ENCODE results near the gene ZNF207. TPM values are rescaled to one million over a fixed set of nuclear protein-coding genes. Genes with fewer than 3 reads are reported as not detected.

The ZNF207 gene
- total RNA-seq, 1 experiment from 2014 or later, result 179 TPM

DNA sequence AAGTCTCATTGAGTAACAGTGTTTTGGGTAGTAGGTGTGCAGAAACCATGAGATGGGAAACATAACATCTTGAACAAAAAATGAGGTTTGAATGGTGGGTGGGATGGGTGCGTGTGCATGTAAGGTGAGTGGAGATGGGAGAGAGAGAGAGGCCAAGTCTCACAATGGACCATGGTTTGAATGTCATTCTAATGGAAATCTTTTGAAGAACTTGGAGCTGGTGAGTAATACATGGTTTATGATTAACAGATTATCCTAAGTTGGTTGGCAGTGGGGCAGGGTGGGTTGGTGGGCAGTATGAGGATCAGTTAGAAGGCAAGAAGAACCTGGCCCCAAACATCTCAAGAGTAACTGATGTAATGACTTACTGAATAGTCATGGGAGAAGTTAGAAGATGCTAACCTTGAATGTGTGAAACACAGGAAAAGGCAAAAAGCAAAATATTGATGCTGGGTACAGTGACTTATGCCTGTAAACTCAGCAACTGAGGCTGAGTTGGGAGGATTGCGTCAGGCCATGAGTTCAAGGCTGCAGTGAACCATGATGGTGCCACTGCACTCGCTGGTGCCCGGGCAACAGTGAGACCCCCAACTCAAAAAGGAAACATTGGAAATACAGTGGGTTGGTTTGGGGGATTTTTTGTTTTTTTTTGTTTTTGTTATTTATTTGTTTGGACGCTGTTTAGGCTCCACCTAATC is 32.7 kb downstream of the ZNF207 start:
- H3K36me3 Mint-ChIP-seq (ENCODE audit: insufficient read depth, unreplicated experiment), result peaks cover 75% of the 10 kb centered on the region
- CTCF ChIA-PET, result no interaction called here
- H3K27ac Mint-ChIP-seq (ENCODE audit: low read depth, unreplicated experiment), result no peak overlapping the region
- H3K4me3 Mint-ChIP-seq (ENCODE audit: unreplicated experiment), result no peak overlapping the region
- intact Hi-C loops (cut with micrococcal nuclease), result no loop called here
- no peaks in the 10 kb centered on the region for H3K27me3 Mint-ChIP-seq (ENCODE audit: insufficient read depth, unreplicated experiment)
- TF ChIP-seq, protein P1, sequence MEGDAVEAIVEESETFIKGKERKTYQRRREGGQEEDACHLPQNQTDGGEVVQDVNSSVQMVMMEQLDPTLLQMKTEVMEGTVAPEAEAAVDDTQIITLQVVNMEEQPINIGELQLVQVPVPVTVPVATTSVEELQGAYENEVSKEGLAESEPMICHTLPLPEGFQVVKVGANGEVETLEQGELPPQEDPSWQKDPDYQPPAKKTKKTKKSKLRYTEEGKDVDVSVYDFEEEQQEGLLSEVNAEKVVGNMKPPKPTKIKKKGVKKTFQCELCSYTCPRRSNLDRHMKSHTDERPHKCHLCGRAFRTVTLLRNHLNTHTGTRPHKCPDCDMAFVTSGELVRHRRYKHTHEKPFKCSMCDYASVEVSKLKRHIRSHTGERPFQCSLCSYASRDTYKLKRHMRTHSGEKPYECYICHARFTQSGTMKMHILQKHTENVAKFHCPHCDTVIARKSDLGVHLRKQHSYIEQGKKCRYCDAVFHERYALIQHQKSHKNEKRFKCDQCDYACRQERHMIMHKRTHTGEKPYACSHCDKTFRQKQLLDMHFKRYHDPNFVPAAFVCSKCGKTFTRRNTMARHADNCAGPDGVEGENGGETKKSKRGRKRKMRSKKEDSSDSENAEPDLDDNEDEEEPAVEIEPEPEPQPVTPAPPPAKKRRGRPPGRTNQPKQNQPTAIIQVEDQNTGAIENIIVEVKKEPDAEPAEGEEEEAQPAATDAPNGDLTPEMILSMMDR (IDR thresholded peaks at IDR 0.05; ENCODE audit: unreplicated experiment), result no peak
- no TSS peak for BruUV-seq (replicated peaks)
- peaks cover 5% of the 10 kb centered on the region for H3K4me1 Mint-ChIP-seq (ENCODE audit: insufficient read depth, unreplicated experiment)
- POLR2A ChIA-PET, result no interaction called here
- DNase-seq (ENCODE audit: unreplicated experiment), result no peak
- H3K9me3 Mint-ChIP-seq (ENCODE audit: unreplicated experiment), result no peaks in the 10 kb centered on the region

DNA sequence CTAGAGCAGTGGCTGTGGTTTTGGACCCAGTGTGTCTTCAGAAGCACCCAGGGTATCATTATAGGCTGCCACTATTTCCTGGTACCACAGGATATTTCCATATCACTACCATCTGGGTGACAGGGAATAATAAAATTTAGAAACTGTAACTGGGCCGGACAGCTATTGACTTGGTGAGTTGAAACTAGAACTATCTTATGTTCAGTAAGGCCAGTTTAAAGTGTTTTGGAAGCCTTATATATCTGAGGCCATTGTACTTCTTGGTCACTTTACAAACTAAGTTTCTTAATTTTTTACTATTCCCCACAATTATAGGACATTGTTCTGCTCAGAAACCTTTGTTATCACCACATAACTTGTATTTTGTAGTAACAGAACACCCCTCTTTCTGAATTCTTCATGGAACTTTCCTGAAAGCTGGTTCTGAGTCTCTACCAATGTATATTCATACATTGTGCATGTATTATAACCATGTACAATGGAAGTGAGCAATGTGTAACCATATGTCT is 34.0 kb downstream of the ZNF207 start:
- no peak for DNase-seq (ENCODE audit: unreplicated experiment)
- intact Hi-C loops (cut with micrococcal nuclease), result no loop called here
- Mint-ChIP-seq H3K4me3 (ENCODE audit: unreplicated experiment) (no peak overlapping the region), H3K36me3 (ENCODE audit: insufficient read depth, unreplicated experiment) (peaks cover 77% of the 10 kb centered on the region), H3K27me3 (ENCODE audit: insufficient read depth, unreplicated experiment) (no peaks in the 10 kb centered on the region), H3K27ac (ENCODE audit: low read depth, unreplicated experiment) (no peak overlapping the region), H3K4me1 (ENCODE audit: insufficient read depth, unreplicated experiment) (peaks cover 5% of the 10 kb centered on the region), H3K9me3 (ENCODE audit: unreplicated experiment) (no peaks in the 10 kb centered on the region)
- POLR2A ChIA-PET, result interaction anchor here (0.8 kb wide), 1 partner anchor 8 kb away, joined by 3 read pairs; no protein-coding TSS in a partner anchor
- CTCF ChIA-PET, result interaction anchor here (0.6 to 0.7 kb wide), 2 partner anchors 12 to 1194 kb away, joined by 3 to 7 read pairs; no protein-coding TSS in a partner anchor
- TF ChIP-seq, protein P1 (IDR thresholded peaks at IDR 0.05; ENCODE audit: unreplicated experiment), result no peak
- BruUV-seq (replicated peaks), result no TSS peak

DNA sequence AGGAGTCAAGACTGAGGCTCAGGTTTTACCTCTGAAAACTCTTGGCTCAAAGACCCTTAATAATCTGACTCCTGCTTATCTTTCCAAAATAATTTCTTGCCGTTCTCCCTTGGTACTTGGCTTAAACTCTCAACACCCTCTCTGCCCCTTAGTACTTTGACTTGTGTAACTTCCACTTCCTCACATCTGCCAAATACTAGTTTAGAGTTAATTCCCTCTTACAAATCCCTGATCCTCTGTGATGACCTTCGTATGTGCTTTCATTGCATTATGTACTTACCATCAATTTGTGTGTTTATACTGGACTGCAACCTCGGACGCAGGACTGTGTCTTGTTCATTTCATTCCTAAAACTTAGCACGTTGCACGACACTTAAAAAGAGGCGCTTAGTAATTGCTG is 35.2 kb downstream of the ZNF207 start:
- no TSS peak for BruUV-seq (replicated peaks)
- Mint-ChIP-seq H3K36me3 (ENCODE audit: insufficient read depth, unreplicated experiment) (peaks cover 76% of the 10 kb centered on the region), H3K4me3 (ENCODE audit: unreplicated experiment) (no peak overlapping the region), H3K27ac (ENCODE audit: low read depth, unreplicated experiment) (no peak overlapping the region), H3K27me3 (ENCODE audit: insufficient read depth, unreplicated experiment) (no peaks in the 10 kb centered on the region), H3K9me3 (ENCODE audit: unreplicated experiment) (no peaks in the 10 kb centered on the region), H3K4me1 (ENCODE audit: insufficient read depth, unreplicated experiment) (peaks cover 5% of the 10 kb centered on the region)
- ChIA-PET POLR2A (interaction anchor here (0.7 kb wide), 1 partner anchor 45 kb away, joined by 3 read pairs; no protein-coding TSS in a partner anchor), CTCF (no interaction called here)
- TF ChIP-seq, protein P1 (IDR thresholded peaks at IDR 0.05; ENCODE audit: unreplicated experiment), result no peak
- no peak for DNase-seq (ENCODE audit: unreplicated experiment)
- intact Hi-C loops (cut with micrococcal nuclease), result no loop called here

DNA sequence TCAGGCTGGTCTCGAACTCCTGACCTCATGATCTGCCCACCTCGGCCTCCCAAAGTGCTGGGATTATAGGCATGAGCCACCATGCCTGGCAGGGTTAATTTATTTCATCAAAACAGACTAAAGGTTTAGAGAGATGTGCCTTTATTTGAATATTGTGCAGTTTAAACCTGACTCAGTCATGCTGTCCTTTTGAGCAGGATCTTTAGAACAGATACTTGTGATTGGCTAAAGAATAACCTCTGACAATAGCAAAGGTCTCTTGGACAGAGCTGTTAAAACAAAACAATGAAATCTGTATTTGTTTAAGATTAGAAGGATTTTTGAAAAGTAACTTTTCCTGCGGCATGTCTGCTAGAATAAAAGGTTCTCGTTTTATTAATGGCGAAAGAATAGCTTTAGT is 36.0 kb downstream of the ZNF207 start:
- DNase-seq (ENCODE audit: unreplicated experiment), result no peak
- intact Hi-C loops (cut with micrococcal nuclease), result no loop called here
- POLR2A ChIA-PET, result interaction anchor here (0.8 to 2.8 kb wide), 5 partner anchors 10 to 130 kb away, joined by 3 to 8 read pairs (median 5); no protein-coding TSS in a partner anchor
- CTCF ChIA-PET, result interaction anchor here (0.6 kb wide), 2 partner anchors 26 to 77 kb away, joined by 3 read pairs; no protein-coding TSS in a partner anchor
- H3K27me3 Mint-ChIP-seq (ENCODE audit: insufficient read depth, unreplicated experiment), result no peaks in the 10 kb centered on the region
- H3K27ac Mint-ChIP-seq (ENCODE audit: low read depth, unreplicated experiment), result no peak overlapping the region
- H3K4me3 Mint-ChIP-seq (ENCODE audit: unreplicated experiment), result no peak overlapping the region
- TF ChIP-seq, protein P1 (IDR thresholded peaks at IDR 0.05; ENCODE audit: unreplicated experiment), result no peak
- BruUV-seq (replicated peaks), result no TSS peak
- H3K4me1 Mint-ChIP-seq (ENCODE audit: insufficient read depth, unreplicated experiment), result peaks cover 5% of the 10 kb centered on the region
- H3K36me3 Mint-ChIP-seq (ENCODE audit: insufficient read depth, unreplicated experiment), result peaks cover 70% of the 10 kb centered on the region
- no peaks in the 10 kb centered on the region for H3K9me3 Mint-ChIP-seq (ENCODE audit: unreplicated experiment)

All from MCF 10A (cell line).